Measurements from ENCODE around the gene SUB1. TPM values are rescaled to one million over a fixed set of nuclear protein-coding genes. Genes with fewer than 3 reads are reported as not detected.

SUB1 gene
- total RNA-seq, 2 donors from 2014 or later = 135 to 190 TPM

DNA sequence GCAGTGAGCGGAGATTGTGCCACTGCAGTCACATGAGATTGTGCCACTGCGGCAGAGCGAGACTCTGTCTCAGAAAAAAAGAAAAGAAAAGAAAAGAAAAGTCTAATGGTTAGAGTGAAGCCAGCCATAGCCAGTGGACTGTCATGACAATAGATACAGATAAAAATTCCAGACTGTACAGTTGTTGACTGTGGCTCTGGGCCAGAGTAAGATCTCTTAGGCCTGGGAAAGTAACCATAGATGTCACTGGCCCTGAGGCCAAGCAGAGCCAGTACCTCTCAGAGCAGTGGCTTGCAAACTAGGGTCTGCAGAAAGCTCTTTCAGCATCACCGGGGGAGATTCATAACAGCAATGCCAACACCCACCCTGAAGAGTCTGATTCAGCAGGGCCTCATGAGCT, 44.1 kb upstream of the SUB1 start:
- no peak for TF ChIP-seq POLR2AphosphoS5 (IDR thresholded peaks at IDR 0.05)
- TF ChIP-seq, protein P1, sequence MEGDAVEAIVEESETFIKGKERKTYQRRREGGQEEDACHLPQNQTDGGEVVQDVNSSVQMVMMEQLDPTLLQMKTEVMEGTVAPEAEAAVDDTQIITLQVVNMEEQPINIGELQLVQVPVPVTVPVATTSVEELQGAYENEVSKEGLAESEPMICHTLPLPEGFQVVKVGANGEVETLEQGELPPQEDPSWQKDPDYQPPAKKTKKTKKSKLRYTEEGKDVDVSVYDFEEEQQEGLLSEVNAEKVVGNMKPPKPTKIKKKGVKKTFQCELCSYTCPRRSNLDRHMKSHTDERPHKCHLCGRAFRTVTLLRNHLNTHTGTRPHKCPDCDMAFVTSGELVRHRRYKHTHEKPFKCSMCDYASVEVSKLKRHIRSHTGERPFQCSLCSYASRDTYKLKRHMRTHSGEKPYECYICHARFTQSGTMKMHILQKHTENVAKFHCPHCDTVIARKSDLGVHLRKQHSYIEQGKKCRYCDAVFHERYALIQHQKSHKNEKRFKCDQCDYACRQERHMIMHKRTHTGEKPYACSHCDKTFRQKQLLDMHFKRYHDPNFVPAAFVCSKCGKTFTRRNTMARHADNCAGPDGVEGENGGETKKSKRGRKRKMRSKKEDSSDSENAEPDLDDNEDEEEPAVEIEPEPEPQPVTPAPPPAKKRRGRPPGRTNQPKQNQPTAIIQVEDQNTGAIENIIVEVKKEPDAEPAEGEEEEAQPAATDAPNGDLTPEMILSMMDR (IDR thresholded peaks at IDR 0.05) = no peak
- no peak for TF ChIP-seq POLR2A (IDR thresholded peaks at IDR 0.05)
- Histone ChIP-seq H3K36me3 (no peaks in the 10 kb centered on the region), H3K27me3 (replicated peaks; ENCODE audit: insufficient read depth) (no peaks in the 10 kb centered on the region), H3K4me3 (no peak overlapping the region), H3K27ac (no peak overlapping the region), H3K9me3 (no peaks in the 10 kb centered on the region), H3K4me1 (replicated peaks) (no peaks in the 10 kb centered on the region)
- DNase-seq (ENCODE audit: low spot score) = peak; percentile 25
- 72% methylated on average over 4 of the region's 4 CpGs for WGBS
- intact Hi-C loops (cut with DNase I) = no loop called here

DNA sequence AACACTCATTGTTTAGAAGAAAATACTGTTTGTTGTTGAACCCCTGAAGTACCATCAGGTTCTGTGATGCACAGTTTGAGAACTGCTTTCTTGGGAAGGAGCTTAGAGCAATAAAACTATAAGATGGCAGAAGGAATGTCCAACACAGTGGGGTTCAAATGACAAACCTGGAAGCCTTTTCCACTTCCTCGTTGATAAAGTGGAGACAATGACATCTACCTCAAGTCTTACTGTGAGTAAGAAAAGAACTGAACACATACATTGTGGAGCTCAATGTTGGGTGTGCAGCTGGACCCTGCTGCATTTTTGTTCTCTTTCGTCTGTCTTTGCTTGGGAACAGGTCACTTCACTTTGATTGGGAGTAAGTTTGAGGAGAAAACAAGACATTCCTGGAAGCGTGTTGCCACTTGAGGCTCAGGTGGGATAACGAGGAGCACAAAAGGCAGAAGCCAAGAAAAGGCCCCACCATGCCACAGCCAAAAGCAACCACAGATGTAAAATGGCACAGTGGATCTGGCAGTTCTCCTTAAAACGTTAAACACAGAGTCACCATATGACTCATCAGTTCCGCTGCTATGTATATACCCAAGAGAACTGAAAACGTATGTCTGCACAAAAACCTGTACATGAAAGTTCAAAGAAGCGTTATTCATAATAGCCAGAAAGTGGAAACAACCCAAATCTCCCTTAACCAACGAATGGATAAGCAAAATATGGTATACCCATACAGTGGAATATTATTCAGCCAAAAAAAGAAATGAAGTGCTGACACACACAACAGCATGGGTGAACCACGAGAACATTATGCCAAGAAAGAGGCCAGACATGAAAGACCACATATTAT, 42.9 kb upstream of the SUB1 start:
- Histone ChIP-seq H3K36me3 (no peaks in the 10 kb centered on the region), H3K27ac (no peak overlapping the region), H3K27me3 (replicated peaks; ENCODE audit: insufficient read depth) (no peaks in the 10 kb centered on the region), H3K4me3 (no peak overlapping the region), H3K4me1 (replicated peaks) (no peaks in the 10 kb centered on the region), H3K9me3 (no peaks in the 10 kb centered on the region)
- DNase-seq (ENCODE audit: low spot score) = no peak
- WGBS = 77% methylated on average over 10 of the region's 10 CpGs
- intact Hi-C loops (cut with DNase I) = no loop called here
- TF ChIP-seq POLR2A (IDR thresholded peaks at IDR 0.05) (no peak), POLR2AphosphoS5 (IDR thresholded peaks at IDR 0.05) (no peak)
- TF ChIP-seq, protein P1 (IDR thresholded peaks at IDR 0.05) = no peak

DNA sequence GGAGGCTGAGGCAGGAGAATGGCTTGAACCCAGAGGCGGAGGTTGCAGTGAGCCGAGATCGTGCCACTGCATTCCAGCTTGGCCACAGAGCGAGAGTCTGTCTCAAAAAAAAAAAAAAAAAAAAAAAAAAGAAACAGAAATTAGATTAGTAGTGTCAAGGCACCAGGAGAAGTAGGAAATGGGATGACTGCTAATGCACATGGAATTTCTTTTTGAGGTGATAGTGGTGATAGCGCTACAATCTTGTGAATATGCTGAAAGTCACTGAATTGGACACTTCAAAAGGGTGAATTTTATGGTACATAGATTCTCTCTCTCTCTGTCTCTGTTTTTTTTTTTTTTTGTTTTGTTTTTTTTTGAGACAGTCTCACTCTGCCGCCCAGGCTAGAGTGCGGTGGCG, 42.1 kb upstream of the SUB1 start:
- no peaks in the 10 kb centered on the region for H3K9me3 ChIP-seq
- TF ChIP-seq, protein P1 (IDR thresholded peaks at IDR 0.05) = no peak
- TF ChIP-seq POLR2AphosphoS5 (IDR thresholded peaks at IDR 0.05) (no peak), POLR2A (IDR thresholded peaks at IDR 0.05) (no peak)
- no peaks in the 10 kb centered on the region for H3K36me3 ChIP-seq
- H3K4me3 ChIP-seq = no peak overlapping the region
- no peaks in the 10 kb centered on the region for H3K4me1 ChIP-seq (replicated peaks)
- H3K27me3 ChIP-seq (replicated peaks; ENCODE audit: insufficient read depth) = no peaks in the 10 kb centered on the region
- intact Hi-C loops (cut with DNase I) = no loop called here
- no peak overlapping the region for H3K27ac ChIP-seq
- WGBS = 94% methylated on average over 8 of the region's 8 CpGs
- DNase-seq (ENCODE audit: low spot score) = no peak

DNA sequence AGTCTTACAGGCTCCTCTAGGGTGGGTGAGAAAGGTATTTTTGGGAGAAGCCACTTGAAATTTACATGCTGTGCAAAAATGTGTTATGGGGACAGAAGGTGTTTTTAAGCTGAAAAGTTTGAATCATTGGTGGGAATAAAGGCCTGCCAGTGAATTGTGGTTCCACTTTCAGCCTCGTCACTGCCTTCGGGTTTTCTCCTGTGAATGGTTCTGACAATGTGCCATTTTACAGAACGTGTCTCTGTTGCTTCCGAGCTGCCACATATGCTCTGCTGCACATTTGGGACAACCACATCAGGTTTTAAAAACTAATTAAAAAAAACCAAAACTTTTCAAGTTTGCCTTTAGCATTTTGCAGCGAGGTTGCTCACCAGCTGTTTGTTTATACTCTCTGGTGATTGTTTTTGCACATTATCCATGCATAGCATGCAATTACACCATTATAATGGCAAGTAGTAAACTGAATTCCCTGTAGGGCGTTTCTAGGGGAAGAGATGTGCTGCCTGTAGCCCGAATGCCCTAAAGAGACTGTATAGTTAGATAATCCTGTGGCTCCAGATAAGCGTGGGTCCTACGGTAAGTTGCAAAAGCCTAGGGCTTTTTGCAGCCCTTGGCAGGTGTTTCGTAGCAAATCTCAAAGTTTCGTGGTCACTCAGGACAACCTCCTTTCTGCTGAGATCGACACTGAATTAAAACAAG, 40.1 kb upstream of the SUB1 start:
- no peak for DNase-seq (ENCODE audit: low spot score)
- no peaks in the 10 kb centered on the region for H3K36me3 ChIP-seq
- no peaks in the 10 kb centered on the region for H3K4me1 ChIP-seq (replicated peaks)
- H3K27ac ChIP-seq = no peak overlapping the region
- no peaks in the 10 kb centered on the region for H3K9me3 ChIP-seq
- no peak for TF ChIP-seq POLR2A (IDR thresholded peaks at IDR 0.05)
- TF ChIP-seq POLR2AphosphoS5 (IDR thresholded peaks at IDR 0.05) = no peak
- TF ChIP-seq, protein P1 (IDR thresholded peaks at IDR 0.05) = no peak
- 67% methylated on average over 12 of the region's 12 CpGs for WGBS
- intact Hi-C loops (cut with DNase I) = no loop called here
- no peaks in the 10 kb centered on the region for H3K27me3 ChIP-seq (replicated peaks; ENCODE audit: insufficient read depth)
- H3K4me3 ChIP-seq = no peak overlapping the region

Measured in prostate gland (tissue), 2 donors.